Hindlimb muscle (tissue), 1 donor: Measurements from ENCODE around the gene ZBTB5. TPM values are rescaled to one million over a fixed set of nuclear protein-coding genes. Genes with fewer than 3 reads are reported as not detected.

Experiments
- DNase-seq: peaks from one replicate; pipeline ENCODE4 v3.0.0-alpha.2; 2013
- polyA plus RNA-seq: library from polyadenylated mRNA; unstranded; fragments of 120-200 nt; gene quantifications from one replicate; pipeline ENCODE4 v1.2.1, GENCODE V29; 2013; ENCODE audit not compliant: insufficient read length

Gene ZBTB5
- polyA plus RNA-seq, 1 donor, result 14.3 TPM

DNA sequence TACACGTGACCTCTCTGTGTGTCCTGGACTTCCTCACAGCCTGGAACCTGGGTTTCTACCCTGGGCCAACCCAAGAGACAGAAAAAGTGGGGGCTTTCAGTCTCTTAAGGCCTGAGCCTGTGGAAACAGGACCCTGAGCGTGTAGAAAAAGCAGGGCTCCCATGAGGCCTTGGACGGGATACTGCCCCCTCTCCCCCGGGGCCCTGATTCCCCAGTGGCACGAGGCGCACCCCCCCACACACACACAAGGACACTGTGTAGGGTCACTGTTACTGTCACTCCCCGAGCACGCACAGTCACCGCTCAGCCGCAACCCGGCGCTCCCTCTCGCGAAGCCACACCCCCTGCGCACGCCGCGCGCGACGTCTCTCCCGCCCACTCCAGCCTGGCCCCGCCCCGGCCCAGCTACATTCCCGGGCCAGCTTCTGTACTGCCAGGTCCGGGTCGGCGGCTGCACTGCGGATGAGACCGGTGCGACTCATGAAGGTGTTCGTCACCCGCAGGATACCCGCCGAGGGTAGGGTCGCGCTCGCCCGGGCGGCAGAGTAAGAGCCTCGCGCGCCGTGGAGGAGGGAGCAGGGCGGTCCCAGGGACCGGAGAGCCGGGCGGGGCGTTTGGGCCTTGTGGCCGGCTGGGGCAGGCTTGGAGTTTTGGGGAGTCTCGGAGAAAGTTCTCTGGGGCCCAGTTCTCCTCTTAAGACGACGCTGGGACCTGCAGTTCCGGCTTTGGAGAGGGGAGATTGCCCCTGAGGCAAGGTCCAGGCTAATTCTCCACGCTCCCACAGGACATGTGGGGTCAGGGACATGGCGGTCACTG lies 42.8 kb downstream of the ZBTB5 start, which contains the start of gene GRHPR:
GRHPR (plus strand) TSS at position 408 of the 816 bp plus-strand sequence; CDS start at position 463, 55 bp downstream.
- peak; percentile 89 for DNase-seq

DNA sequence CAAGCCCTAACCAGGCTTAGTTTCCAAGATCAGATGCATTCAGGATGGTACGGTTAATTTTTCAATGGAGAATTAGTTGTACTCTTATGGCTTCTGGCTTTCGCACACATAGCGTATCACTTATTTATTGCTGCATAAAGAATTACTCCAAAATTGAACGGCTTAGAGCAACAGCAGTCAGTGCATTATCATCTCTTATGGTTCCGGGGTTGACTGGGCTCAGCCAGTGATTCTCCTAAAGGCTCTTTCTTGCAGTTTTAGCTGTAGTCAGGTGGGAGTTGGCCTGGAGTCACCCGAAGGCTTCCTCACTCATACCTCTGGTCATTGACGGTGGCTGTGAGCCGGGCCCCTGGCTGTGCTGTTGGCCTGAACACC lies 43.3 kb downstream of the ZBTB5 start:
- no peak for DNase-seq

DNA sequence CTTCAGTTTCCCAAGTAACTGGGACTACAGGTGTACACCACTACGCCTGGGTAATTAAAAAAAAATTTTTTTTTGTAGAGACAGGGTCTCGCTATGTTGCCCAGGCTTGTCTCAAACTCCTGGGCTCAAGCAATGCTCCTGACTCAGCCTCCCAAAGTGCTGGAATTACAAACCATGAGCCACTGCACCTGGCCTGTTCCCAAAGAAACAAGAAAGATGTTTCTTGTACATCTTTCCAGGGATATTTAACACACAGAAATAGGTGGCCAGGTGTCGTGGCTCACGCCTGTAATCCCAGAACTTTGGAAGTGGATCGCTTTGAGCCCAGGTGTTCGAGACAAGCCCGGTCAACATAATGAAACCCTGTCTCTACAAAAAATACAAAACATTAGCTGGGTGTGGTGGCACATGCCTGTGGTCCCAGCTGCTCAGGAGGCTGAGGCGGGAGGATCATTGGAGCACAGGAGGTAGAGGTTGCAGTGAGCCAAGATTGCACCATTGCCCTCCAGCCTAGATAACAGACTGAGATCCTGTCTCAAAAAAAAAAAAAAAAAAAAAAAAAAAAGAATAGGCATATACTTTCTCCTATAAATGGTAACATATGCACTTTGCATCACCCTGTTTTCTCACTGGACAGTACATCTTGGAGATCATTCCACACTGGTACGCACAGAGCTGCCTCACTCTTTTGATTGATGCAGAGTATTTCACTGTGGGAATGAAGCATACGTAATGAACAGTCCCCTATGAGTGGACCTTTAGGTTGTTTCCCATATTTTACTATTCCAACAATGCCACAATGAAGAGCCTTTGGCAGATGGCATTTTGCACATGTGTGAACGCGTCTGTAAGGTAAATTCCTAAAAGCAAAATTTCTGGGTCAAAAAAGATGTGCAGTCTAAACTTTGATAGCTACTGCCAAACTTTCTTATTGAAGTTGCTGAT lies 44.7 kb downstream of the ZBTB5 start:
- no peak for DNase-seq

DNA sequence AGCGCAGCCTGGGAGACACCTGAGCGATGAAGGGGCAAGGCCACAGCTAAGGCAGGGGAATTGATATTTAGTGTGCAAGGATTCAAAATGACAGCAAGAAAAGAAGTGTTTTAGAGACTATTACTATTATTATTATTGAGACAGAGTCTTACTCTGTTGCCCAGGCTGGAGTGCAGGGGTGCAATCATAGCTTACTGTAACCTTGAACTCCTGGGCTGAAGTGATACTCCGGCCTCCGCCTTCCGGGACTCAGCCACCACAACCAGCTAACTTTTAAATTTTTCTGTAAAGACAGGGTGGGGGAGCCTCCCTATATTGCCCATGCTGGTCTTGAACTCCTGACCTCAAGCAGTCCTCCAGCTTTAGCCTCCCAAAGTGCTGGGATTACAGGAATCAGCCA lies 46.0 kb downstream of the ZBTB5 start:
- DNase-seq, result no peak

DNA sequence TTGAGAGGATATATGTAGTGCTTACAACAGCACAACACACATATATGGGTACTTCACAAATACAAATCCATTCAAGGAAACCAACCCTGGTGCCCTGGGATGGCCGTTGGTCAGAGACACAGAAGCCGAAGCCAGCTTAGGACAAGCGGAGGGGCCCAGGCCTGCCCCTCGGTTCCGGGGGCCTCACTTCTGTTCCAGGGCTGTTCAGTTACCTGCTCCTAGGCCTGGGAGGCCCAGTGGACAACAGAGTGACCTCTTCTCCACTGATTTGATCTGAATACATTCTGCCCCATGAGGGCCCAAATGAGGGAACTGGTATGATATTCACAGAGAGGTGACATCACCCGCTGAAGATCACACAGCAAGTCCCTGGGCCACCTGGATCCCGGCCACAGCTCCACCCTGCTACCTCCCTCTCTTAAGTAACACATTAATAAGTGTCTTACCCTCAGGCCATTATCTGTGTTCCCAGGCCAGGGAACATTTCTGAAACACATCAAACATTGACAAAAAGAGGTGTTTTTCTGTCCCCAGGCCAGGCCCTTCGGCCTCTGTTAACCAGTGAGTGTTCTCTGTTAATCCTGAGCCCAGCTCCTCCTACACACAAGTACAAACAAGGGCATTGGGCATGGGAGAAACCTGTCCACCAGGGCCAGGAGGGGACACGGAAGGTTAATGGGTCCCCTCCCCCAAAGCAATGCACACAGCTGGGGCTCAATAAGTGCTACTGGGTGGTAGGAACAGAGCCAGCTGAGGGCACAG lies 47.2 kb downstream of the ZBTB5 start:
- DNase-seq, result no peak

DNA sequence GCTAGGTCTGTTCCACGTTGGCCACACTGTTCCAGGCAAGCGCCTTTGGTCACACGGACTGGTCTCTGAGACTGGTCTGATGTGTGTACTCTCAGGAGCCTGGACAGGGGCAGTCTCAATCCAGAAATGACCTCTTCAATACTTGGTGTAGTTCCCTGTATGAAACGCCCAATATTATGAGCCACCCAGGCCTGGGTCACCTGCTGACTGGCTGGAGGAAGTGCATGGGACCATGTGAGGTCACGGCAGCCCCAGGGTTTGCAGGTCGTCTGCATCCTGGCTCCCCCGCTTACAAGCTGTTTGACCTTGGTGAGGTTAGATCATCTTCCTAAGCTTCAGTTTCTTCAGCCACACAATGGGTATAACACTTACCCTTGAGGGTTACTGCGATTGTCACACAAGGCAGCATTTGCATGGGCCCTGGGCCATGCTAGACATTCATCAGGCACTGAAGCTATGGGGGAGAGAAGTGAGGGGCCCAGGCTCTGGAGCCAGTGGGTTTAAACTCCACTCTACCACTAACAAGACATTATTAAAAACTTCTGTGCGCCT lies 47.9 kb downstream of the ZBTB5 start:
- no peak for DNase-seq

DNA sequence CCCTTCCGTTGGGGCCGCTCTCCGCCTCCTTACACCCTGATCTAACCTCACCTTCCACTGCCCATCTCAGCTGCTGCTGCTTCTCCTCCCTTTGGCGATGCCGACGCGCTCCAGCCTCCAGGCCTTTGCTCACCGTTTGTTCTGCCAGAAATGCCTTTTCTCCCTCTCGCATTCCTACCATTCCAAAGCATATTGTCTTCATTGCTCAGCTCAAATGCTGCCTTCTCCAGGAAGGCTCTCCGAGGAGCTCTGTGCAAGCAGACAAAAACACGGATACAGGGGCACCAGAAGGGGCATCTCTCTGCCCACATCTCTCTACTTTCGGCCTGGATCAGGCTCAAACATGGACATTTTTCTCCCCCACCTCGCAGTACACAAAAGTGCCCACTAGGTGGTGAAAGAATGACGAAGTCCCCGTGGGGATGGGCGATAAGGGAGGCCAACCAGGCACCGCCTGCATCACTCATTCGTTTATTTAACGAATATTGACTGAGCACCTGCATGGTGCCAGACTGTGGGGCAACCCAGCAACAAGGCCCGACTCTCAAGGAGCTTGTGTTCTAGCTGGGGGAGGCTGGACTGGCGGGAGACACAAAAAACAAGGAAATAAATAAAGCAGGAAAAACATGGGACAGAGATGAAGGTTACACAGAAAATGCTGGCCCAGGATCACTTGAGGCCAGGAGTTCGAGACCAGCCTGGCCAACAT lies 50.1 kb downstream of the ZBTB5 start:
- DNase-seq, result peak; percentile 40

DNA sequence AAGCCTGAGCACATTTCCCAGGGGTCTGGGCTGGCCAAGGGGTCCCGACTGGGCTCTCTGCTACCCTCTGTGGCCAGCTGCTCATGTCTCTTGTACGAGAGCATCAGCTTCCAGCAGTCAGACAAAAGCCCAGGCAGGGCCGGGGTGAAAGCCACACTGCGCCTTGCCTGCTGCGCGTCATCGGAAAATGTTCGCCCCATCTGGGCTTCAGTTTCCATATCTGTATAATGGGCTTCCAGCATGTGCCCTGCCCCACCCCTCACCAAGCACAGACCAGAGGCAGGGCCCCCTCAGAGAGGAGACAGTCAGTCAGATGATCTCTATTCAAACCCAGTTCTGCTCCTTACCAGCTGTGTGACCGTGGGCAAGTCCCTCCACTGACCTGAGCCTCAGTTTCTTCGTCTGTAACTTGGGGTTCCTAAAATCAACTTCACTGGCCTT lies 50.7 kb downstream of the ZBTB5 start:
- DNase-seq, result no peak

DNA sequence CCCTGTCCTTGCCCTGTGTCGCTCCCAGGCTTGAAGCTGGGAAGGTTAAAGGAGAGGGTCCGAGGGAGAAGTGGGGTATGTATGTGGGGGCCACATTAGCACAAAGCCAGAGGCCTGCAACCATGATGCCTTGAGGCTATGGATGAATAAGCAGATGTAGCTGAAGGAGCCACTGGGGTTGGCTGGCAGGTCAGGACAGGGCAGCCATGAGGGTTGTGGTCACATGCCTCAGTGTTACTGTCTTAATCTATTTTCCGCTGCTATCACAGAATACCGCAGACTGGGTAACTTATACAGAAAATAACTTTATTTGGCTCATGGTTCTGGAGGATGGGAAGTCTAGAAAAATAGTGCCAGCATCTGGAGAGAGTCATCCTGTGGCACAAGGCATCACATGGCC lies 51.9 kb downstream of the ZBTB5 start:
- no peak for DNase-seq

DNA sequence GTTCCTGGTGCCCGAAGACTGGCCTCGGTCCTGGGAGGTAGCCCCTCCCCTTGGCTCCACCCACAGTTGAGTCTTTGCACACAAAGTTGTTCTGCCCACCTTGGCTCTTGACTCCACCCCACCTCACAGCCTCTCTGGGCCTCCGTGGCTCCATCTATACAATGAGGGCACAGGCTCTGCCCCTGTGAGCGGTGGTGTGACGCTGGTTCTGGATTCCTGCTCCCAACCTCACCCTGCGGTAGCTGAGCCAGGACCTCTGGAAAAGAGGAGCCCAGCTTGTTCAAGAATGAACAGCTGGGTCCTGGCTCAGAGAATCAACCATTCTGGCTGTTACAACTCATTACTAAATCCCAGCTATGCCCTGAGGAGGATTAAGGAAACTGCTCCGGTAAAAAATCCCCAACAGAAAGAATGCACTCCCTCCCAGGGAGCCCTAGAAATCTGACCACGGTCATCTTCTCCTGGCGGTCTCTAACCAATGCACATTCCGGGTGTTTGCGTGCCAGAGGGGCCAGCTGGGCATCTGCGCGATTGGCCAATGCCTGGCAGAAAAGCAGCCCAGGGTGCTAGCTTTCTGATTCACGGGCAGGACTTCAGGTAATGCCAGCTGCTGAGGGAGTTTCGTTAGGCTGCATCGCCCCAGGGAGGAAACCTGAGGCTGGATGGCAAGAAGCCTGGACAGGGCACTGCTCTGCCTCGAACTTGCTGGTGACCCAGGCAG lies 52.7 kb downstream of the ZBTB5 start:
- peak; percentile 17 for DNase-seq

DNA sequence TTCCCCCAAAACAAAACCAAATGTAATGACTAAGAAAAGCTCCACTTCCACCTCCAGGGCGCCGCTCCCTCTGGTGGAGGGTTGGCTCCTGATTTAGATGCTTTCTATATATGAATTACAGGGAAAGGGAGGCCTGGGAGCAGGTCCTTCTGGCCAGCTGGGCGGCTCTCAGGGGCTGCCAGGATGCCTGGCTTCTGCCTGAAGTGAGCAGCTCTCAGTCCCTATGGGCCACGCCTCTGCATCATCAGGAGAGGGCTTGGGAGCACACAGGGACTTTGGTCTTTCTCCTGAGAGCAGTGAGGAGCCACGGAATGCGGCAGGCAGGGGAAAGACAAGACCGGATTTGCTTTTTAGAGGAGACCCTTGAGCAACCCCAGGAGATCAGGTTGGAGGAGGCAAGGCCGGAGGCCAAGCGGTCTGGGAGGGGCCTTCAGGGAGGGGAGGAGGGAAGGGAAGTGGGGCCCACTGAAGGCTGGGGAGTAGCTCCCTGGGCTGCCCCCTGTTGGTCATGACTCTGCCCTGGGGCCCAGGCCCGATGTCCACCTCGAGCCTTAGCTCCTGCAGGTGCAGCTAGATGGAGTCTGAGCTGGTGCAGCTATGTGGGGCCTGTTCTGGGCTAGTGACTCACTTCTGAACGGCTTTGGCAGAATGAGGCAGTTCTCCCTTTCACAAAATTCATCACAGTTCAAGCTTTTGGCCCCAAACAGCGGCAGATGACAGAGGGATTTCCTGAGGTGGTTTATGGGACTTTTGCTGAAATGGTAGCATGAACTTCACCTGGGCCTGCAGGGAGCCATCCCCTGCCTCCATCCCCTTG lies 54.1 kb downstream of the ZBTB5 start:
- no peak for DNase-seq

DNA sequence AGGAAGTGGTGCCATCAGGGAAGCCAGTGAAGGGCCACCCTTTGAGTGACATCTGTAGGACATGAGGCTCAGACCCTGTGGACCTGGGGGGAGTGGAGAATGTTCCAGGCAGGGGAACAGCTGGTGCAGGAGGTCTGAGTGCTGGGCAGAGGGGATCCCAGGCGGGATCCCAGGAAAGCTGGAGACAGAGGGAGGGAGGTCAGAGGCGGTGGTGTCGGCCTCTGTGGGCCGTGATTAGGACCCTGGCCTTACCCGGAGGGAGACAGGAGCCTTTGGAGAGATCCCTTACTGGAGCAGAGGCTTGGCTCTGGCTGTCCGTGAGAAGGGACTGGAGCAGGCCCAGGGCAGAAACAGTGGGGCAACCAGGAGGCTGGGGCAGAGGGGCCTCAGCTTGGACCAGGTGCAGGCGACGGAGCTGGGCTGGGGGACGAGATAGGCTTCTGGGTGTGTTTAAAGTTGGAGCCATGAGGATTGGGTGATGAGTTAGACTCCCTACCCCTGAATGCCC lies 54.8 kb downstream of the ZBTB5 start:
- DNase-seq, result no peak

DNA sequence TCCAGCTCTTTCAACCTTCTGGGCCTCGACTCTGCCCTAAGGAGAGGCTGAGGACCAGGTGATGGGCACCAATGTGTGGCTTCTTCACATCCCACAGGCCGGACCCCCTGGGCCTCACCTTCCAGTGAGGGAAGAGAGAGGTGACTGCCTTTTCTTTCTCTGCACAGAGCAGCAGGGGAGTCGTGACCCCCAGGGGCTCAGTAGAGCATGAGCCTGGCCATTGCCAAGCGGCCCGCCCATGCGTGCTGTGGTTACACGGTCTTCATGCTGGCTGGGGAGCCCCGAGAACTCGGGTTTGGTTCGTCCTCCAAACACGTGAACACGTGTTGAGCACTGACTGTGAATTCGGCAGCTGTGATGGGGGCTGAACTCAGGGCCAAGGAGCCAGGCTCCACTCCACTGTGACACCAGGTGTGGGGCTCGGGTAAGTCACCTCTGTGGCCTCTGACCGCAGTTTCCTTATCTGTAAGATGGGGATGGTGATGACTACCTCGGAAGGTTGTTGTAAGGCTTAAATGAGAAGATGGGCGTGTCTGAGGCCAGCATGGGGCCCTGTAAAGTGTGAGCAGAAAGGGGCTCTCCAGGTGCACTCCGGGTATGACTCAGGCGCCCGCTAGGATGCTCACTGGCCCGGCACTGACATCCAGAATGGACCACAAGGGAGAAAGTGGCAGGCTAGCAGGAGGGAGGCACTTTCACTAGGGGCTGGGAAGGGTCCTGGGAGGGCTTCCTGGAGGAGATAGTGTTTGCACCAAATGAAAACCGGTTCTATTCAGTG lies 56.1 kb downstream of the ZBTB5 start:
- no peak for DNase-seq

DNA sequence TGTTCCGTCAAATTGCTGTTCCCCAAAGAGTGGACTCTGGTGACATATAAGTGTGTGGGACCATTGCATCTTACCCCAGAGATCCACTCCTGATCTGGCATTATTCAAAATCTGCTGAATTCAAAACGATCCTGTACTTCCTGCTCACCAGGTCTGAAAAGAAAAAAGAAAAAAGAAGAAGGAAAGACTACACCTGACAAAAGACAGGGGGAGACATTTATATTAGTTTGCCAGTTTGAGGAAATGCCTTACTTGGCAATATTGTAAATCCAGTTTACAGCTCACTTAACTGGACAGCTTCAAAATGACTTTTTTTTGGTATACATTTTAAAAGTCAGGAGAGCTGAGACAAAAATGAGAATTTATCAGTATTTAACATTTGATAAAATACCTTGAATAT lies 57.8 kb downstream of the ZBTB5 start:
- DNase-seq, result no peak

DNA sequence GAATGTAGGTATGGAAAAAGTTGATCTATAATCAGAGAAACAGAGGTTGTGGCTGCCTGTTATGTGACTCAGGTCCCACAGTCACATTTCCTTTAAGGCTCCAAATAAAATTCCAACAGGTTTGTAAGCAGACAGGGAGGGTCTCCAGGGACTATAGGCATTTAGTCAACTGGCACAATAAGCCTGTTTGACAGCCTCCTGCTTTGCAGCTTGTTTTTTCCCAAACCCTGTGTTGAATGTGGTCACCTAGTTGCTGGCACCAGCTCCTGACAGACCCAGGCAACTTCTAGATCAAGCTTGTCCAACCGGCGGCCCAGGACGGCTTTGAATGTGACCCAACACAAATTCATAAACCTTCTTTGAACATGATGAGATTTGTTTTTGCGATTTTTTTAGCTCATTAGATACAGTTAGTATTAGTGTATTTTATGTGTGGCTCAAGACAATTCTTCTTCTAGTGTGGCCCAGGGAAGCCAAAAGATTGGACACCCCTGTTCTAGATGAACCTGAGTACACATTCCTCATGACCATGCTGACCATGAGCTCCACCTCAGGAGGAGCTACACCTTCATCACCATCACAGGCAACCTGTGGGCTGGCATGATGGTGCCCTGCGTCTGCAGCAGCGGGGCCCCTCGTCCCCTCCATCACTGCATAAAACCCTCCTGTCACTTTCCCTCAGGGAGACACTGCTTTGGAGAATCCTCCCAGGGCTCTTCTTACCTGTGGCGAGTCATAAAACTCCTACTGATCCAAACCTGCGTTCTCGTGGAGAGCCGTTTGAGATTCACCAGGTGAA lies 58.4 kb downstream of the ZBTB5 start:
- no peak for DNase-seq

DNA sequence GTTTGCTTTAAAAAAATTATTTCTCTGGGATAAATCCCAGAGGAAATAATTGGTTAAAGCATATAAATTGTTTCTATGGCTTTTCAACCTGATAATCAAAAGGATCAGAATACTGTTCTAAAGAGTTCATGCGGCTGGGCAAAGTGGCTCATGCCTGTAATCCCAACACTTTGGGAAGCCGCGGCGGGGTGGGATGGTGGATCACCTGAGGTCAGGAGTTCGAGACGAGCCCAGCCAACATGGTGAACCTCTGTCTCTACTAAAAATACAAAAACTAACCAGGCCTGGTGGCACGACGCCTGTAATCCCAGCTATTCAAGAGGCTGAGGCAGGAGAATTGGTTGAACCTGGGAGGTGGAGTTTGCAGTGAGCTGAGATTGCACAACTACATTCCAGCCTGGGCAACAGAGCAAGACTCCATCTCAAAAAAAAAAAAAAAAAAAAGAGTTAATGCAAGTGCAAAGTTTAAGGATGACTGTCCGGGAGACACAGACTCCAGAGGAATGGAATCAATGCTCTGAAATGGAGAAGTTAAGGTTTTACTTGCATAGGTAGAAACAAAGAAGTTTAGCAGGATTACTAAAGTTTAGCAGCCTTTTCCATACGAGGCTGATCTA lies 59.4 kb downstream of the ZBTB5 start:
- DNase-seq, result no peak

DNA sequence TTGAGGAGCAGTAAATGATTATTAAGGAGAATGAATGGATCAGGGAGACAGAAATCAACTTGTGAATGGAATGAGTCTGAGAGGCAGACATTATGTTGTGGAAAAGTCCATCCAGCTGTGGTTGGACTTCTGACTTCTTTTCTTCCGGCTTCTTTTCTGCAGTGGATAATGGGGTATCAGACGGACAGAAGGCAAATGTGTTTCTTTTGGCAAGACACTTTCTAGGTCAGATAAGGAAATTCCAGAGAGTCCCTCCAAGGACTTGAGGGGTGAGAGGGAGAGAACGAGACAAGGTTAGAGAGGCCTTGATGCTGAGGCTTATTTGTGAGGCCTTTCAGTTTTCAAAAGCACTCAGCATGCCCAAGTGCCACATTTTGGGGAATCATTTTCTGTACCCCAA lies 59.9 kb downstream of the ZBTB5 start:
- DNase-seq, result no peak

DNA sequence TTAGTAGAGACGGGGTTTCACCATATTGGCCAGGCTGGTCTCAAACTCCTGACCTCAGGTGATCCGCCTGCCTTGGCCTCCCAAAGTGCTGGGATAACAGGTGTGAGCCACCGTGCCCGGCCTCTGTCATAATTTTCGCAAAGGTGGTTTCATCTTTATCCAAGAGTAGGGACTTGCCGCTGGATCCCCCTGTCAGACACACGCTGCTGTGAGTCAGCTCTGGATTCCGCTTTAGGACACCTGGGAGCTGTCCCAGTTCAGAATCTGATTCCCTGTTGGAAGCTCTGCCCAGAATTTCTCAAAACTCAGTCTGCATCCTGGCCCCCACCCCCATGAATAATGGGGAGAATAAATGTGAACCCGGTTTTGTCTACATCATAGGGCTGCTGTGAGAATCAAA lies 60.7 kb downstream of the ZBTB5 start:
- no peak for DNase-seq
